KMS-11 (cell line): ENCODE measurements around the gene TPRX1.
"Not testable (repeated sequence)": the region's sequence is repeated elsewhere in the genome, so short reads cannot be mapped to it uniquely, and the experiment has no call there.

Source experiments
- H2AFZ ChIP-seq: fragments of 200-600 bp; sonication (generic); 2 replicates; pipeline ENCODE4 v1.6.1; 2016; ENCODE audit warnings: antibody characterized with exemption, mixed run types, low read depth
- H3K27ac ChIP-seq: fragments of 200-600 bp; sonication (generic); 2 replicates; pipeline ENCODE4 v1.6.1; 2016; ENCODE audit warnings: mild to moderate bottlenecking, mixed run types
- H3K27me3 ChIP-seq: fragments of 200-600 bp; sonication (generic); 2 replicates; pipeline ENCODE4 v1.6.1; 2017; ENCODE audit warnings: mild to moderate bottlenecking, low read depth, mixed run types, moderate library complexity; ENCODE audit not compliant: insufficient read depth
- H3K36me3 ChIP-seq: fragments of 200-600 bp; sonication (generic); 2 replicates; pipeline ENCODE4 v1.6.1; 2017; ENCODE audit warnings: mild to moderate bottlenecking, mixed run types; ENCODE audit not compliant: insufficient read depth
- H3K4me1 ChIP-seq: fragments of 200-600 bp; sonication (generic); 2 replicates; pipeline ENCODE4 v1.6.1; 2016; ENCODE audit warnings: mild to moderate bottlenecking, low read depth, mixed run types; ENCODE audit not compliant: poor library complexity, severe bottlenecking
- H3K4me2 ChIP-seq: fragments of 200-600 bp; sonication (generic); 2 replicates; pipeline ENCODE4 v1.7.0; 2016; ENCODE audit warnings: mild to moderate bottlenecking, mixed run types
- H3K4me3 ChIP-seq: fragments of 200-600 bp; sonication (generic); IDR thresholded peaks from 2 replicates; pipeline ENCODE4 v1.6.1; 2017; ENCODE audit warnings: low read depth, low read length, mixed read lengths; ENCODE audit not compliant: insufficient read depth
- H3K79me2 ChIP-seq: fragments of 200-600 bp; sonication (generic); 2 replicates; pipeline ENCODE4 v1.6.1; 2016; ENCODE audit warnings: low read depth, mixed run types; ENCODE audit not compliant: insufficient read depth
- H3K9ac ChIP-seq: fragments of 200-600 bp; sonication (generic); 2 replicates; pipeline ENCODE4 v1.6.1; 2016; ENCODE audit warnings: mild to moderate bottlenecking, mixed run types
- H4K20me1 ChIP-seq: fragments of 200-600 bp; sonication (generic); 2 replicates; pipeline ENCODE4 v1.6.1; 2016; ENCODE audit warnings: mild to moderate bottlenecking, mixed run types; ENCODE audit not compliant: insufficient read depth
- CTCF ChIP-seq: fragments of 200-600 bp; sonication (generic); conservative IDR thresholded peaks from 2 replicates; pipeline ENCODE4 v1.6.1; 2017; ENCODE audit warnings: low read depth, mild to moderate bottlenecking, antibody characterized with exemption, low read length, moderate library complexity, mixed read lengths

TPRX1 gene

GRCh38 chr19:47766359-47766620 lies 38.1 kb downstream of the TPRX1 start:
- Histone ChIP-seq H3K36me3 (no peaks in the 10 kb centered on the region), H4K20me1 (no peaks in the 10 kb centered on the region), H3K27ac (no peak overlapping the region), H3K4me2 (no peak overlapping the region), H3K27me3 (peaks cover 12% of the 10 kb centered on the region; the same call in 1 of the 2 replicates), H3K9ac (no peak overlapping the region), H3K4me1 (peaks cover 5% of the 10 kb centered on the region), H3K79me2 (no peaks in the 10 kb centered on the region), H2AFZ (no peak overlapping the region), H3K4me3 (no peak overlapping the region)
- no peak for TF ChIP-seq CTCF

GRCh38 chr19:47765523-47766358 lies 38.6 kb downstream of the TPRX1 start:
- Histone ChIP-seq H3K4me1 (peaks cover 5% of the 10 kb centered on the region), H2AFZ (no peak overlapping the region), H3K27ac (no peak overlapping the region), H3K9ac (no peak overlapping the region), H3K4me3 (no peak overlapping the region), H3K27me3 (peaks cover 12% of the 10 kb centered on the region; the same call in 1 of the 2 replicates), H4K20me1 (no peaks in the 10 kb centered on the region), H3K4me2 (no peak overlapping the region), H3K36me3 (no peaks in the 10 kb centered on the region), H3K79me2 (no peaks in the 10 kb centered on the region)
- peak; percentile 77 for TF ChIP-seq CTCF

- not testable (repeated sequence) for H3K4me1 ChIP-seq, H3K4me3 ChIP-seq, H3K9ac ChIP-seq, H3K4me2 ChIP-seq, H4K20me1 ChIP-seq, H3K27ac ChIP-seq, H3K27me3 ChIP-seq, H3K79me2 ChIP-seq, H2AFZ ChIP-seq, H3K36me3 ChIP-seq
Measured at GRCh38 chr19:47764705-47765104, 39.6 kb downstream of the TPRX1 start.

GRCh38 chr19:47762615-47763308 lies 41.6 kb downstream of the TPRX1 start:
- Histone ChIP-seq H3K27me3 (no peaks in the 10 kb centered on the region; the same call in 1 of the 2 replicates), H3K36me3 (no peaks in the 10 kb centered on the region), H3K79me2 (no peaks in the 10 kb centered on the region), H3K4me2 (no peak overlapping the region), H2AFZ (no peak overlapping the region), H3K4me1 (peaks cover 5% of the 10 kb centered on the region), H3K27ac (no peak overlapping the region), H4K20me1 (no peaks in the 10 kb centered on the region), H3K9ac (no peak overlapping the region), H3K4me3 (no peak overlapping the region)
- no peak for TF ChIP-seq CTCF

- H3K4me3 ChIP-seq: no peak overlapping the region
- no peak overlapping the region for H3K27ac ChIP-seq
- H4K20me1 ChIP-seq: no peaks in the 10 kb centered on the region
- no peaks in the 10 kb centered on the region; the same call in 1 of the 2 replicates for H3K27me3 ChIP-seq
- TF ChIP-seq CTCF: no peak
- H3K36me3 ChIP-seq: no peaks in the 10 kb centered on the region
- H3K4me2 ChIP-seq: no peak overlapping the region
- H2AFZ ChIP-seq: no peak overlapping the region
- no peaks in the 10 kb centered on the region for H3K79me2 ChIP-seq
- peaks cover 5% of the 10 kb centered on the region for H3K4me1 ChIP-seq
- H3K9ac ChIP-seq: no peak overlapping the region
Measured at GRCh38 chr19:47762151-47762550, 42.2 kb downstream of the TPRX1 start.
